GM19035 (cell line): ENCODE measurements around the gene SUGCT.

Experiments used
- ATAC-seq: cut with Tn5 transposase; IDR thresholded peaks from one replicate; pipeline ENCODE4 v1.9.1; 2021; ENCODE audit not compliant: unreplicated experiment

The SUGCT gene

GRCh38 chr7:40802497-40802896 is 667.7 kb downstream of the SUGCT start:
- ATAC-seq, result no peak

DNA sequence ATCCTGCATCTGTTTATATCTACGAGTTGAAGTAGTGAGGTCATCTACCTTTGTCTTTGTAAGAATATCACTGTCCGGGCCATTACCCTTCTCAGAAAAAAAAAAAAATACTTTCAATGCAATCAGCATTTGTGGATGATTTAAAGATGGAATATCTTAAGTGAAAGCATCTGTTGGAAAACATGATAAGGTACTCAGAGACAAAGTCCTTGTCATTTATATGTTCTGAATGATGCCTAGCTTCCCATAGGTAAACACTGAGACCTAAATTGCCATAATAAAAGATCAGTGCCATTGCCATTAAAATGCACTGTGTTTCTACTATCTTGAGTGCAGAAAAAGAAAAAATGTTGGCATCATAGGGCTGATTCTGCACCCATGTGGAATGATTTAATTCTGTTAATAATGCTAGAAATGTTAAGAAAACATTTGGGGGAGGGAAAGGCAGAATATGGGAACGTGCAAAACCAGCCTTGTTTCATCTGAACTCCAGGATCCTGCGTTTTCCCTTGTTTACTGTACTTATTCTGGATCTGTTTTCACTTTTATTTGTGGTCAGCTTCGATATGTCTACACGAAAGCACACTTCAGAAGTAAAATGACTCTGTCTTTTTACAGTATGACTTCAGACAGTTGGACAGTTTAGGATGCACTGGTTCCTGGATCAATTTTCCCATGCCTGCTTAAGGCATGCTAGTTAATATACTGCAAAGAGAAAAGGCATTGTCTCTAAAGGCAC is 669.8 kb downstream of the SUGCT start:
- no peak for ATAC-seq

GRCh38 chr7:40805361-40805760 is 670.6 kb downstream of the SUGCT start:
- ATAC-seq, result no peak

DNA sequence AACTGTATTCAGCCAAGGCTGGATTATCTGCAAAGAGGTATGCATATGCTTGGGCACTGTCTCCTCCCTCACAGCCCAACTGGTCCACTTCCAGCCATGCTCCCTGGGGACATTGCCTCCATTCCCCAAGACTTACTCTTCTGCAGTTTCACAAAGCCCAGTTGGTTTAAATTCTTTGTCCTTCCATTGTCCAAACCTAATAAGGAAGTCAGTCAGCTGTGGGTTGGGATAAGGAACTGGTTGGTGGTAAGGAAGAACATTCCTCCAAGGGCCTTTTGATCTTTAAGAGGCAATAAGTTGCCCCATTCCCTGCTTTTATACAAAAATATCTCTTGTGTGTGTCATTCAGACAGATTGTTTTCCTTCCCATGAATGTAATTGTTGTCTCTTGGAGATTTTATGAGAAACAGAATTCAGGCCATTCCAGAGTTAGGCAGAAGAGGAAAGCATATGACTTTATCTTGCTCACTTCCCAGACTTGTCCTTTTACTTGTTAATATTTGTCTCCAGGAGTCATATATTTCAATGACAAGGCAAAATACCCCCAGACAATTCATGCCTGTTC is 673.7 kb downstream of the SUGCT start:
- no peak for ATAC-seq

GRCh38 chr7:40810274-40810673 is 675.5 kb downstream of the SUGCT start:
- ATAC-seq, result no peak

DNA sequence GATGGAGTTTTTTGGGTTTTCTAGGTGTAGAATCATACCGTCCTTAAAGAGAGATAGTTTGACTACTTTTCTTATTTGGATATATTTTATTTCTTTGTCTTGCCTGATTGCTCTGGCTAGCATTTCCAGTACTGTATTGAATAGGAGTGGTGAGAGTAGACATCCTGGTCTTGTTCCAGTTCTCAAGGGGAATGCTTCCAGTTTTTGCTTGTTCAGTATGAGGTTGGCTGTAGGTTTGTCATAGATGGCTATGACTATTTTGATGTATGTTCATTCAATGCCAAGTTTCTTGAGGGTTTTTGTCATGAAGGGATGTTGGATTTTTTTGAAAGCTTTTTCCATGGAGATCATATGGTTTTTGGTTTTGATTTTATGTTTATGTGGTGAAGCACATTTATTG is 676.9 kb downstream of the SUGCT start:
- ATAC-seq, result no peak

- ATAC-seq, result no peak
These were observed 680.2 kb downstream of the SUGCT start for GRCh38 chr7:40815022-40815421.

DNA sequence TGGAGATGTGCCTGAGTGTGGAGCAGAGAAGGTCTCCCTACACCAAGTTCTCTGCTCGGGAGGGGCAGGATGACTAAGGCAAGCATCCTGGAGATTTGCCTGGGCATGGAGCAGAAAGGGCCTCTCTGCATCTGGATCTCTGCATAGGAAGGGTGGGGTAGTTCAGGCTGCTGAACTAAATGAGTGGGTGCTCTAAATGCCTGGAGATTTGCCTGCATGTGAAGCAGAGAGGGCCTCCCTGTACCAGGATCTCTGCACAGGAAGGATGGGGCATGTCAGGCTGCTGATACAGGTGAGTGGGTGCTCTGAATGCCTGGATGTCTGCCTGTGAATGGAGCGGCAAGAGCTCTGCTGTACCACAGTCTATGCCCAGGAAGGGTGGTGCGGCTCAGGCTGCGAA is 680.7 kb downstream of the SUGCT start:
- no peak for ATAC-seq

DNA sequence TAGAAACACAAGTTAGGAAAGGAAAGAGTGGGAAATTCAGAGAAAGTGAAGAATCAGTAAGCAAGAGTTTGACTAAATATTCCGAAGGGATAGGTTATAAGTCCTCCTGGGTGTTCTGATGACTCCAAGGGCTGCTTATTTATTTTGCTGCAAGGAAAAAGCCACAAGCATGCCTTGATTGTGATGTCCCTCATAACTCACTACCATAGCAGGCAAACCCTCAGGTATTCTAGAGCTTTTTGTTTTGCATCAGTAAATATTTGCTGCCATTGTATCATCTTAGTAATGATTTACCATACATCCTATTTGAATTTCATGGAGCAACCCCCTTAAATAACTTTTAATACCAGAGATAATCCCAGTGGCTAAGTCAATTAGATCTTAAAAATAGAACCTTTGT is 688.1 kb downstream of the SUGCT start:
- ATAC-seq, result no peak

GRCh38 chr7:40824461-40824860 is 689.7 kb downstream of the SUGCT start:
- no peak for ATAC-seq

DNA sequence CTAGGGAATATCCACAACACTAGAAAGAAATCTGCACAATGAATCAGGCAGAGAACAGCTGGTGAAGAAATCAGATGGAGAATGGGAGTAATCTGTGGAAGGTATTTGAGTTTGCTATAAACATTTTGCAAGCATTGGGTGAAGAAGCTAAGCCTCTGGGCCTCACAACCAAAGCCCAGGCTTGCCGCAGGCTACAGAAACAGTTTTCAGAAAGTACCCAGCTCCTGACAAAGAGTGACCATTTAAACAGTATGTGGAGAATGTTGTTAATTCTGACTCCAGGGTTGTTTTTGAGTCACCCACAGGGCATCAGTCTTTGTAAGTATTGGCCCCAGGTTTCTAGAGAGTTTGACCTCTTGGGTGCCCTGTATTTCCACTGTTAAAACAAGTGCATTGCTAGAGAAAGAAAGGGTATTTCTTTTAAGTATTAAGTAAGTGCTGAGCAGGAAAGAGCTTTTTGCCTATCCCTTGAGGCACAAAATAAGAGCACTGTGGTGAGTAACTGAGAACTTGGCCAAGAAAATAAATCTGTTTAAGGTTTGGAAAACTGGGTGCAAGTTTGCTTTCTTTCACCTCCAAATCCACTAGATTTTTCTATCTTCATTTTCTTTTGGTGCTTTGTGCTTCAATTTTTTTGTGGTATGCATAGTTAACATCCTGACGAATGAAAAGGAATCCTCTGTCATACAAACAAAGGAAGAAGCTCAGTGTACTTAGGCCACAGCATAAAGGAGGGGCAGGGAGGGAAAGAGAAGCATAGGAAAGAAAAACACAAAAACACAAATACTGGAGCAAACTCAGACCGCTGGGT is 691.8 kb downstream of the SUGCT start:
- no peak for ATAC-seq

DNA sequence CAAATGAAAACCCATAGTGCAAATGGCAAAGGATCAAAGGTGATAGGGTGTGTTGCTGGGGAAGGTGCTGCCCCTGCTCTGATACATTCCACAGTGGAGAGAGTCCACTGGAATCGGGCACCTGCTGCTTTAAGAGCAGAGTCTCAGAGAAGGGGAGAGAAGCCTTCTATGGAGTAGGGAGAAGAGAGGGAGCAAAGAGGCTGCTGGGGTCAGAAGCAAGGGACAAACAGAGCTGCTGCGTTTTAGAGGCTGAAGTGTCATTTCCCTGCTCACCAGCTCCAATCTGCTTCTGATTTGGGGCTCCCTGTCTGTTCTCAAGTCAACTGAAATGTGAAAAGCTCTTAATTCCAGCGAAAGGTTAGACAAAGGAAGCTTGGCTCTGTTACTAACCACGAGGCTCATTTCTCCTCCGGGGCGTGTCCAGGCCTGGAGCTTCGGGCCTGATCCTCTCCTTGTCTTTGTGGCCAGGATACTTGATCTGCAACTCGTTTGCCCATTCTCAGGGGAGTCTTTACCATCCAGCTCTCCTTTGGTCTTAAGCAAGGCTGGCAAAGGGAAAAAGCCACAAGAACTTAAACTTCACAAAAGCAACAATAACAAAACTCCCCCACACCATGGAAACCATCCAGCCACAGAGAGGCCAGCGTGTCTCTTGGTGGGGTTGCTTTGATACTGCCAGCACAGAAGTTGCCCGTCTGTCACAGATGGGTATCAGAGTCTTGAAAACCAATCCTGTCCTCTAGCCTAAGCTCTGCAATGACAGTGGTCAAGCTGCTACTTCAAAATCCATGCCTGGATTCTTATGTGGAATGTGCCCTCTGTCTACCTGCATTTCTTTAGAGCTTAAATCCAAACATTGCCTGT is 692.6 kb downstream of the SUGCT start:
- ATAC-seq, result no peak

- ATAC-seq, result no peak
These were observed 694.1 kb downstream of the SUGCT start for GRCh38 chr7:40828686-40829600.

GRCh38 chr7:40833191-40833887 is 698.5 kb downstream of the SUGCT start:
- no peak for ATAC-seq

DNA sequence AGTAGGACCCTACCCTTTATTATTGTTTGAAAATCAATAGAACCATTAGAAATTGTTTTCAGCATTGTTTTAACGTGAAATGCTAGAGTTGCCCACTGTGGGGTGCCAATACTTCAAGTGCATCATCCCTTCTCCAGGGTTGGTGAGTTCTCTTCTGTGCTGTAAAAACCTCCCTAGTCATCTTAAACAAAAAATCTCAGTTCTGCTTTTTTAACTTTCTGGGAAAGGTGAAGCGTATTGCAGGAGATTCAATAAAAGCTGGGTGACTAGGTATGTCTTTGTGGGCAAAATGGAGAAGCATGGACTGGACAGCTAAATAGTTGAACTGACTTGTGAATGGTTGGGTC is 699.1 kb downstream of the SUGCT start:
- no peak for ATAC-seq

- no peak for ATAC-seq
These were observed 701.4 kb downstream of the SUGCT start for GRCh38 chr7:40836218-40836617.

DNA sequence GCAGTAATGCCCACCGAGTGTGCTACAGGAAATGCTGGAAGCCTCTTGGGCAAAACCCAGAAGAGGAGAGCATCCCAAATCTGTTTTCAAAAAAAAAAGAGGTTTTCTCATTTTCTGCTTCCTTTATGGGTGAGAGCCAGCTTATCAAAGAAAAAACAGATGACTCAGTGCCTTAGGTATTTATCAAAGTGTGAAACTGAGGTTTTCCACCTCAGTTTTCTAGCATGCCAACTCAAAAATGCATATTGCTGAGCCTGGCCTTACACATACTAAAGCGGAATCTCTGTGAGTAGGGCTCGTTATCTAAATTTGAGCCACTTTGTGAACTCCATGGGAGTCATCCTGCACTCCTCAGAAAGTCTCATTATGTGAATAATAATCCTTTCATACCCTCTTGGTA is 705.1 kb downstream of the SUGCT start:
- ATAC-seq, result no peak

- ATAC-seq, result no peak
These were observed 706.2 kb downstream of the SUGCT start for GRCh38 chr7:40840990-40841389.

GRCh38 chr7:40842641-40843040 is 707.8 kb downstream of the SUGCT start:
- ATAC-seq, result no peak
